Activated naive CD8-positive, alpha-beta T cell treated with anti-CD3 and anti-CD28 coated beads, Interleukin-2, amount 50 U/mL, for 16 hours (primary cell): ENCODE measurements around the gene MRPL48.
"Not testable (repeated sequence)": the region's sequence is repeated elsewhere in the genome, so short reads cannot be mapped to it uniquely, and the experiment has no call there.

Experiments used
- DNase-seq: peaks from one replicate; pipeline ENCODE4 v3.0.0-alpha.2; 2020; ENCODE audit warnings: low read depth, low spot score

MRPL48 gene

DNA sequence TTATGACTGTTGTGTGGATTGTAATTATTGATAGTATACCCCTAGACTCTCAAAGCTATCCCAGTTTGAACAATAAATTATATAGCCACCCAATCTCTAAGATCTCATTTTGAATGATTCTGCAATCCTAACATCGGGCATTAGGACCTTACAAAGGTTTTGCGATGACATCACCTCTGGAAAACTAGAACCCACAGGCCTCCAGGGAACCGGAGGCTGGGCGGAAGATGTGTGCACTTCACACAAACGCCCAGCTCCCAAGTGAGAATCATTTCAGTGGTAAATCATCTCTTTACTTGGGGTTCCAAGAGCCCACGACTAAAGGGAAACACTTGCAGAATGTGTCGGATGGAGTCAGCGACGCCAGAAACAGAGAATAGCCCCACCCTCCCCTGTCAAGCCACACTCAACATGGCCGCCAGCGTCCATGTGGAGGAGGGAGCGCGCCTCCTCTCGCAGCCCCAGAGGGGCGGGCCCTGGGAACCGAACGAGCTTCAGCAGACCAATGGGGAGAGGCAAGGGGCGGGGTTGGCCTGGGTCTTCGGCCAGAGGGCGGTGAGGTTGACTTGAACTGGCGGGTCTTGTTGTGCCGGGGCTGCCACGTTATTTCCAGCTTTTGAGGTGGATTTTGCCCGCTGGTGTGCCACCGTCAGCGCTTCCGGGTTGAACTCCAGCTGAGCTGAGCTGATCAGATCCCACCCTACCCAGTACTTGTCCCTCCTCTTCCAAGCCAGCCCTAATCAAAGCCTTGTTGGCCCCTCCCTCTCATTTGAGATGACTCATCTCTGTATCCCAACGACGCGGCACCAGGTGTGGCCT is 8.4 kb upstream of the MRPL48 start:
- DNase-seq: peak; percentile 98

DNA sequence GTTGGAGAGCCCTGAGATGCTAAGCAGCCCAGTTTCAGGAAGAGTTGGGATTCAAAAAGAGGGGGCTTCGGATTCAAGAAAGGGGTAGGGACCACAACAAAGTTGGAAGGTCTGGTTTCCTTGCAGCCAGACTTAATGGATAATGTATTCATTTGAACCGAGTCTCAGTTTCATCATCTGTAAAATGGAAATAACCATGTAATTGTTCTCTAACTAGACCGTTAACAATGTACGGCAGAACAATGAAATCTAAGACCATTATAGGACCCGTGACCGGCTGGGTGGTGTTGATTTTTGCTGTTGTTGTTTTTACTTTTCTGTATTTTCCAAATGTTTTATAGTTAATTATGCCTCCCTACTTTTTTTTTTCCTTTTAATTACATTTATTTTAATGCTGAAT is 6.4 kb upstream of the MRPL48 start:
- no peak for DNase-seq

DNA sequence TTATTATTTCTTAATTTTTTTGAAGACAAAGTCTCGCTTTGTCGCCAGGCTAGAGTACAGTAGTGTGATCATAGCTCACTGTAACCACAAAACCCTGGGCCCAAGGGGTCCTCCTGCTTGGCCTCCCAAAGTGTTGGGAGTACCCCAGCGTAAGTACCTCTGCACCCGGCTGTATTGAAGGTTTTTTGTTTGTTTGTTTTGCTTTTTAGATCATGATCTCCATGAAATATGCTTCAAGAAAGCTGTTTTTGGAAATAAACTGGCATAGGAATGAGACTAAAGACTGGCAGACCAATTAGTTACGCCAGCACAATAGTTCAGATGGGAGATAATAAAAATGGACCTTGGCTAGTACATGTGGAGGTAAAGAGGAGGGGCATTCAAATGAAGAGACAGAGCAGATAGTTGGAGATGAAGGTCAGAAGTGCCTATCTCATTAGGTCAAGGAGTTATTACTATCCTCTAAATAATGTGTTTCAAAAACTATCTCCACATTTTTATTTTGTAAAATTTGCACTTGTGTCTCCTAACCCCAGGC is 4.1 kb upstream of the MRPL48 start:
- no peak for DNase-seq

DNA sequence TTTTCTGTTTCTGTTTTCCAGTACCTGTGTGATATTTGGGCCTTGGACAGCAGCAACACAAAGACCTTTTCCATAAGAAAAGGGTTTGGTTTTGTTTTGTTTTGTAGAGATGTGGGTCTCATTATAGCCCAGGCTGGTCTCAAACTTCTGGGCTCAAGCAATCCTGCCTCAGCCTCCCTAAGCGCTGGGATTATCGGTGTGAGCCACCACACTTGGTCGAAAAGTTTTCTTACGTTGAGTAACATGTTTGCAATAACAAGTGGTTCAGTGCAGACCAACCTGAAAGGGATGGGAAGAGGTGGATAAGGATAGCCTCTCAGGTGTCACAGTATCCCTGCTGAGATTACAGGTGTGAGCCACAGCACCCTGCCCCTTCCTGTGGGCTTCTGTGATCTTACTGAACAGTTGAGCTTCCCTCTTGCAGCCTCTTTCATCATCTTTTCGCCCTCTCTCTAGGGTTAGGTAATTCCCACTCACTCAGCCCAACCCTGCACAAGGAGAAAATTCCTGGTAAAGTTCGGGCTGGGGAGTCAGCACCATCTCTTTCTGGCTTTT is 3.5 kb upstream of the MRPL48 start:
- no peak for DNase-seq

DNA sequence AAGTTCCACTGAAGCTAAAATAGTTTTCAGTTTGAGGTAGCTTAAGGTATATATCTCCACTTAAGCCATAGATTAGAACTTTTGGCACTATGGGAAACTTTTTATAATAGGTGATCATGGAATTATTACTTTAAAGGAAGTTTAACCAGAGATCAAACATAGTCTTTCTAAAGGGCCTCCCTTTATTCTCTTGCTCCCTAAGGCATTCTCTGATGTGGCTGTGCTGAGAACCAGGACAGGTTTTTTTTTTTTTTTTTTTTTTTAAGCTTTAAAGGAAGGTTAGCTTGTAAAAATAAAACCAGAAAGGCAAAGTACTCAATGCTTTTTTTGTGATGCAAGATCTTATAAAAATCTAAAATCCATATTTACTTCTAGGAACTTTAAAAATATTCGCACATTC is 2.9 kb upstream of the MRPL48 start:
- no peak for DNase-seq

DNA sequence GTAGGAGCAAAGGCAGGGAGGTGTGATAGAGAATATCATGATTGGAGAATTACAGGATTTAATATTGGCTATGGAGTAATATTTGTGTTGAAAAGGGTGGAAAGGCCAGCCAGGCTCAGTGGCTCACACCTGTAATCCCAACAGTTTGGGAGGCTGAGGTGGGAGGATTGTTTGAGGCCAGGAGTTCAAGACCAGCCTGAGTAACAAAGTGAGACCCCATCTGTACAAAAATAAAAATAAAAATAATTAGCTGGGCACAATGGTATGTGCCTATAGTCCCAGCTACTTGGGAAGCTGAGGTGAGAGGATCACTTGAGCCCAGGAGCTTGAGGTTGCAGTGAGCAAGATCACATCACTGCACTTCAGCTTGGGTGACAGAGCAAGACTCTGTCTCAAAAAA is 2.2 kb upstream of the MRPL48 start:
- not testable (repeated sequence) for DNase-seq

DNA sequence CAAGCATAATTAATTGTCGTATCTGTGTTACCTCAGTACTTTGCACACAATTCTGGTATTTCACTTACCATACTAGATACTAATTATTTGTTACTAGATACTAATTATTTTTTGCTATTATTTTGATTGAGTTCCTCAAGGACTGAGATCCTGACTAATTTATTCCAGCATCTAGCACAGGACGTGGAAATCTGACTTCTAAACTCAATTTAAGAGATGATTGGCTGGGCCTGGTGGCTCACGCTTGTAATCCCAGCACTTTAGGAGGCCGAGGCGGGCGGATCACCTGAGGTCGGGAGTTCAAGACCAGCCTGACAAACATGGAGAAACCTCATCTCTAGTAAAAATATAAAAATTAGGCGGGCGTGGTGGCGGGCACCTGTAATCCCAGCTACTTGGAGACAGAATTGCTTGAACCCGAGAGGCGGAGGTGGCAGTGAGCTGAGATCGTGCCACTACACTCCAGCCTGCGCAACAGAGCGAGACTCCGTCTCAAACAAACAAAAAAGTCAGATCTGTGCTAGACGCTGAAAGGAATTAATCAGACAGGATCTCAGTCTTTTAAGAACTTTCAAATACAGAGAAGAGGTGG is 527 bp upstream of the MRPL48 start:
- DNase-seq: no peak

DNA sequence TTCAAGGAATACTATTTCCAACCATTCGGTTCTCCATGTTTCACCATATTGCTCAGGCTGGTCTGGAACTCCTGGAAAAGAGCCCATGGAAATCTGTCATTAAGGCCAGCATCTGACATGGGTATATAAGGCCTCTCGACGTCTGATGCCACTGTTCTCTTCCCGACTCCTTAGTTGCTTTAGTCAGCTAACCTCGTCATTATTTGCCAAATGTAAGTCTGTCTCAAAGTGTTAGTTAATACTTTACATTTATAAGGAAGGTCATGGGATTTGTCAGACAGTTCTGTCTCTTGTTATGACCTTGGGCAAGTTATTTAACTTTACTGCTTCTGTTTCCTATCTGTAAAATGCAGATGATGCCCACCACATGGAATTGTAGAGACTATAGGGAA is 1.6 kb downstream of the MRPL48 start:
- no peak for DNase-seq

DNA sequence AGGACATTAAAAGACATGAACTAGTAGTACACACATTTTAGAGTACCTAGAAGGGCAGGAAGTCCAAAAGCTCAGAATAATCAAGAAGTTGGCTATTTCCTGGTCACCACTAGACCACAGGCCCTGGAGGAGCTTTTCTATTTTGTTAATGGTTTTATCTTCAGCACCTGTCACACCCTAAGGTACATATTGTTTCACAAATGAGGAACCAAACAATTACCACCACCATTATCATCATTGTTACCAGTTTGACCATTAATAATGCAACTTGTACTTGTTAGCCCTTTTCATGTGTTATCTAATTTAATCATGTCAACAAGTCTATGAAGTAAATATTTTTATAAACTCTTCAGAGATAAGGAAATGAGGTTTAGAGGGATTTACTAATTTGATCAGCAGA is 4.9 kb downstream of the MRPL48 start:
- DNase-seq: no peak

DNA sequence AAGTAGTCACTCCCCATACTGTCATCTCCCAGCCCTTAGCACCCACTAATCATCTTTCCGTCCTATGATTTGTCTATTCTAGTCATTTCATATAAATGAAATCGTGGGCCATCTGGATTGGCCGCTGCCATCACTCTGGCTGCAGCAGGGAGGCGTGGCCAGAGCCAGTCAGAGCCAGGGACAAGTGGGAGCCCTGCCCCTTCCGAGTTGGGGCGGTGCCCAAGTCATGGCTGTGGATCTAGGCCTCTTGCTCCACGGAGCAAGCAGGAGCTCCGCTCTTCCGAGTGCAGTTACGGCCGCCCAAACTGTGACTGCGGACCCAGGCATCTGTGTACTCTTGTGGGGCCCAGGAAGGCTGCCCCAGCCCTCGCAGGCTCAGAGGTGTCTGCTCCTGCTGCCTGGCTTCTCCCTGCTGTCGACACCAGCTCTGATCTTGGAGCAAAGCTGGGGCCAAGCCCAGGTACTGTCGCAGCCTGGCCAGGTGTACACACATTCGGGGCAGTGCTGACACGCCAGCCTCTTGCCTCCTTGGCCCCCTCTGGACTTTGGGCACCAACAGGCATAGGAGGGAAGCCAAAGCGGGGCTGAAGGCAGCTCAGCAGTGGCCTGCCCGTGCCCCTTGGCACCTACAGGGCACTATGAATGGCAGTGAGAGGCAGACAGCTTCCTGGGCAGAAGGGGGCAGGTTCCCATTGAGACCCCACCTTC is 8.4 kb downstream of the MRPL48 start:
- no peak for DNase-seq

DNA sequence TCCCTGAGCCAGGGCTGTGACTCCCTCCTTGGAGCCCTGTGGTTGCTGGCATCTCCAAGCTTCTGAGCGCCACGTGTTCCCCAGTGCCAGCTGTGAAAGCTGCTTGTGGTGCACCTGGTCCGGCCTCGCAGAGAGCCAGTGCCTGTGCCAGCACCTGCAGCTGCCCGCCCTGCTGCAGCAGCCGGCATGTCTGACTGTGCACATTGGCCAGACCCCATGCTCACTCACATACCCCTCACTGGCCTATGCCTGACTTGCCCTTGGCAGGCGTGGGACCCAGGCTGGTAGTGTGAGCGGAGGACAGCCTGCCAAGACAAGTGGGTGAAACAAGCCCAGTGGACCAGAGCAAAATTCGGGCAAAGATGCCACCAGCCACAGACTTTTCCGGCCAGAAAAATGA is 9.8 kb downstream of the MRPL48 start:
- no peak for DNase-seq

DNA sequence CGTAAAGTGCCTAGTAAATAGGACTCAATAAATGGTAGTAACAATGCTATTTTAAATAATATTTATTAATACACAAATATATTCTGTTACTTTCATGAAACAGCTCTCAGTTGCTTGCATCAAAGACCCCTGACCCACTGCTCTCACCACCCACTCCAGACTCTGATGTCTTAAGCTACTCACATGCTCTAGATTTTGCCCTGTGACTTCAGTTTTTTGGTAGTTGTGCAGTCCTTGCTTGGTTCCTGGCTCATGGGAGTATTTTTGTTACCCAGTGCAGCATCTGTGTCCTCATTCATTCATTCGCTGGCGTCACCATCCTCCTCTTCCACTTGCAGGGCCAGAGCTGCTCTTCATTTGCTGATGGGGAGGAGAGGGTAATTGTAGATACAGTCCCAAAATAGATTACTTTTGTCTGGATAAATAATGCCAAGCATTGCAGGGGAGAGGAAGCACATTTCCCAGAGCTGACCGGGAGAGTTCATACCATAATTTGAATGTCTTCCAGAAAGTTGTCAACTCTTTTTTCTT is 12.7 kb downstream of the MRPL48 start:
- no peak for DNase-seq

DNA sequence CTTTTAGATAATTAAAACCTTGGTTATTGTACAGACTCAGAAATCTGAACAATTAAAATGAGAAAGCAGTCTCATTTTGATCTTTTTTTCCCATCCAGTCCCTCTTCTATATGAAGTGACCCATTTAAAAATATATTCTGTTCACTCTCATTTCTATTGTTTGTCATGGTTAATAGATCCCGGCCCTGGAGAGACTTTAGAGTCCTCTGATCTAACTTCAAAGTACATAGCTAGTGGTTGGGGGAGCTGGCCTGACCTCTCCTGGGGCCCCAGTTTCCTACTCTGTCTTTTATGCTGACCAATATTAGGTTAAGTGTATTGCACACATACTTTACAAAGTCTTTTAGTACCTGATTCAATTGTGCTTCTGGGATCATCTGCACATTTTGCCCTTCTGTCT is 13.5 kb downstream of the MRPL48 start:
- DNase-seq: no peak

DNA sequence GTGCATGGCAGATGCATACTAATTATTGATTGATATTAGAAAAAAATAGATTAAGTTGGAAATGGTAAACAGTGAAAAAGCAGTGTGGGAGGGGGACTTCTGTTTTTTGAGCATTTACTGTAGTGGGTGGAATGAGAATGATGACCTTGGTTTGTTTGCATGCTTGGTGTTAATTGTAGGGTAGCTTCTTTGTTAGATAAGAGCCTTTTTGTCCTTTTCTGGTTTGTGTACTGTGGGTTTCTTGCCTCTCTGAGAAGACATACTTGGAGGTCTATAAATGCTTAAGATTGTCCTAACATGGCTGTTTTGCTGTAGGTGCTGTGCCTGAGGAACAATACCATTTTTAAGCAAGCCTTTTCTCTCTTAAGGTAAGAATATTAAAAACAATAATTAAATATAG is 17.0 kb downstream of the MRPL48 start:
- no peak for DNase-seq

DNA sequence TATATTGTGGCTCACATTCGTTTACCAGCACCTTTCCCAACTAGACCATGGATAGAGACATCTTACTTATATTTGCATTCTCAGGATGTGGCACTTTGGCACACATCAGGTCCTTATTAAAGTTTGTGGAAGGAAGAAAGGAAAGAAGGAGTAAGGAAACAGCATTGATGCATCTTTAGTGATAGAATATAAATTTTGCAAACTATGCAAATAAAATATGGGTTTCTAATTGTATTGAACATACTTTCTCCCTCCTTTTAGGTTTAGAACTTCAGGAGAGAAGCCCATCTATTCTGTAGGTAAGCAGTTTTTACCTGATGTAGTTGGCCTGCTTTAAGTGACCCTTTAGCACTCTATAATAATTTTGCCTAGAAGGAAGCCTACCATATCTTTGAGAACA is 20.4 kb downstream of the MRPL48 start:
- DNase-seq: no peak

DNA sequence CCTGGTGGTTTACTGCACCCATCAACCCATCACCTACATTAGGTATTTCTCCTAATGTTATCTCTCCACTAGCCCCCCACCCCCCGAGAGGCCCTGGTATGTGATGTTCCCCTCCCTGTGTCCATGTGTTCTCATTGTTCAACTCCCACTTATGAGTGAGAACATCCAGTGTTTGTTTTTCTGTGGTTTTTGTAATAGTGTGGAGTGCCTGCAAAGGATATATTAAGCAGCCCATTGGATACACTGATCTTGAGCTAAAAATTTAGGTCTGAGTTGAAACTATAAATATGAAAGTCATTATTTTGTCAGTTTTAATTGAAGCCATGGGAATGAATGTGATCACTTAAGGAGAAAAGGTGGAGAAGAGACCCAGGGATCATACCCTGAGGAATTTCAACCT is 23.0 kb downstream of the MRPL48 start:
- no peak for DNase-seq

DNA sequence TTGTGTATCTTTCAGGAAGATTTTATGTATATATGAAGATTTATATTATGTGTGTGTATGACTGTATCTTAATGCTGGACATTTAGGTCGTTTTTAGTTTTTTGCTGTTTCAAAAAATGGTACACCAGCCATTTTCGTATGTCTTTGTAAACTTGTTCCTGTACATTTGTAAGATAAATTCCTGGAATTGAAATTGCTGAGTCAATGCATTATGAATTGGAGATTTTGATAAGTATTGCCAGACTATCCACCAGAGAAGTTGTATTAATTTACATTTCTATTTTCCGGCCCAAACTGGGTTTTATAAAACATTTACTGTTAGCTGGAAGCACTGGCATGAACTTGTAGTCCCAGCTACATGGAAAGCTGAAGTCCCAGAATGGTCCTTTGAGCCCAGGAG is 24.6 kb downstream of the MRPL48 start:
- DNase-seq: no peak

DNA sequence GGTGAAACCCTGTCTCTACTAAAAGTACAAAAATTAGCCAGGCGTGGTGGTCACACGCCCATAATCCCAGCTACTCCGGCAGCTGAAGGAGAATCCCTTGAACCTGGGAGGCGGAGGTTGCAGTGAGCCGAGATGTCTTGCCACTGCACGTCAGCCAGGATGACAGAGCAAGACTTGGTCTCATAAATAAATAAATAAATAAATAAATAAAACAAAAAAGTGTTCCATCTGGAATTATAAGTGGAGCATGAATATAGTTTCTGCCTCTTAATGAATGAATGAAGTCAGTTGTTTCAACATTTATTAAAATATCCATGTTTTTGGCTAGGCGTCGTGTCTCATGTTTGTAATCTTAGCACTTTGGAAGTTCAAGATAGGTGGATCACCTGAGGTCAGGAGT is 27.1 kb downstream of the MRPL48 start:
- no peak for DNase-seq

DNA sequence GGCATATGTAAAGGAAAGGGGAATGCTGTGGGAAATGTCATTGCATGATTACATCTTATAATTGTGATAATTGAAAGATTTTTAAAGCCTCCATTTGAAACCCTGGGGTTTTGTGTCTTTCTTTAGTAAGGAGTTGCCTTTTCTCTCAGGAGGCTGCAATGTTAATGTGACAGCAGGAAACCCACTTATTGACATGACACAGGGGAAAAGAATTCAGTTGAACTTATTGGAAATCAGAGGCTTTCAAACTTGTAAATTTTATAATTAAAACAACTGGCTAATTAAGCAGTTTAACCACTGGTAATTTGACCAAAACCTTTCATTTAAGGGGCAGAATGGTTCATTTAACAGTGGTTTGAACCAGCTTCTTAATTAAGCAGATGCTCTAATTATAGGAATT is 31.2 kb downstream of the MRPL48 start:
- DNase-seq: no peak

DNA sequence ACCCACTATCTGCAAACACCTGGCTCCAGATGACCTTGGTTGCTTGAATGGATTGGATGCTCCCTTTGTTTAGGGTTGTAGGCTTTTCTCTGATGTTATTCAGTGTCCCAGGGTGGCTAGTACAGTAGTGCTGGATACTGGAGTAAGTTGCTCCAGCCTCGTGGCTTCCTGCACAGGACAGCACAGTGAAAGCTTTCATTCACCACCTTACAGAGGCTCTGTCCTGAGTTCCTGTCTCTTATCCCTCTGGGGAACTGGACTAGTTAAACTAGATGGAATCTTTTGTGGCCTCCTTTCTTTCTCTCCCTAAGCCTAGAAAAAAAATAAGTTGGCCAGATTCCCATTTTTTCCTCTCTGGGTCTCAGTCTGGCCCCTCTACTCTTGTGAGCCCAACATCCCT is 42.6 kb downstream of the MRPL48 start:
- DNase-seq: no peak

DNA sequence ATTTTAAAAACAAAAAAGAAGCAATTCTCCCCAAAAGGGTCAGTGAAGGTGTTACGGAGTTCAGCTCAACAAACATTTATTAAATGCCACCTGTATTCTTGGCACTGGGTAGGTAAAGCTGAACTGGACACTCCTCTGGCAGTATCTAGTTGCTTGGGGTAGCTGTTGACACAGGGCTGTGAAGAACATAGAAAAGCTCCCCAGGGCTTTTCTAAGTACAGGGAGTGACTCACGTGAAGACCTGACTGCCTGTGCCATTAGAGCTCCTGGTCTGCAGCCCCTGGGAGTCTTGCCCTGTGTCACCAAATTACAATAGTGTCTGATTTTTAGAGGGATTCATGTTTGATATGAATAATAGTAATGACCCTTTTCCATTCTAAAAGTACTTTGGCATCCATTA is 45.4 kb downstream of the MRPL48 start:
- no peak for DNase-seq

DNA sequence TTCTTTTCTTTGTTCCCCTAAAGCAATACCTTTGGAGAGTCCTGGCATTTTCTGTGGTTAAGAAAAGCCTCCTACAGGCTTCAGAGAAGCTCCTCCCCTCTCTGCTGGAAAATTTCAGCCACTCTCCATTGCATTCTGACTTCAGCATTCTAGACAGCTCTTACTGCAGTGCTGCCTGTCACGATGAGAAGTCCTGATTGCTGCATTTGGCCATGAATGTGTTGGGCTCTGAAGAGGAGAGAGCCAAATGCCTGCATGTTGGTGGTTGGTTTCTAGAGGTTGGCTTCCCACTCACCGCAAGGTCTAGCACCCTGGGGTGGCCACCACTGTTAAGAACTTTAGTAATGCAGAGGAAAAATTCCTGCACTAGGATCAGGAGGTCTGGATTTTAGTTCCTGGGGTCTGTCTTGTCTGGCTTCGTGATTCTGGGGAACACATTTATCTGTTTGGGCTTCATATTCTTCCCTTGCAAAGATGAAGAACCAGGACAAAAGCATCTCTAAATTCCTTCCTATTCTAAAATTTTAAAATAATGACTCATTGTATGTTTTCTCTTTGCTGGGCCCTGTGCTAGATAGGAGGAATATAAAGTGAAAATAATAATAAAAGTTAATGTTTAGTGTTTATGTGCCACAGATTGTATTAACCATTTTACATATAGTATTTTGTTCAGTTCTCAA is 50.9 kb downstream of the MRPL48 start:
- DNase-seq: no peak
